Thyroid gland (tissue), 4 donors: ENCODE results near the gene SLC24A1. TPM values are rescaled to one million over a fixed set of nuclear protein-coding genes. Genes with fewer than 3 reads are reported as not detected.

Source experiments
- DNase-seq, 2 donors: peaks; one replicate each; pipeline ENCODE4 v3.0.0-alpha.2; 2019
- H3K27ac ChIP-seq, 3 donors: fragments of 200-600 bp; sonication (generic); 1 replicate in 2 of 3; 2 replicates in 1 of 3; pipeline ENCODE4 v1.5.1; 2016 to 2019; ENCODE audit warnings: mild to moderate bottlenecking in 1 of 3, moderate library complexity in 1 of 3
- H3K27me3 ChIP-seq: fragments of 200-600 bp; sonication (generic); one replicate; pipeline ENCODE4 v1.5.1; 2019
- H3K36me3 ChIP-seq, 2 donors: fragments of 200-600 bp; sonication (generic); one replicate each; pipeline ENCODE4 v1.5.1; 2016 to 2019
- H3K4me1 ChIP-seq, 2 donors: fragments of 200-600 bp; sonication (generic); one replicate each; pipeline ENCODE4 v1.5.1; 2017 to 2019
- H3K4me3 ChIP-seq, 3 donors: fragments of 200-600 bp; sonication (generic); replicated peaks in 1 of 3; 1 replicate in 2 of 3; 2 replicates in 1 of 3; pipeline ENCODE4 v1.5.1; 2016; ENCODE audit warnings: mild to moderate bottlenecking in 1 of 3
- H3K9me3 ChIP-seq: fragments of 200-600 bp; sonication (generic); one replicate; pipeline ENCODE4 v1.5.1; 2017
- CTCF ChIP-seq, 6 experiments: fragments of 200-600 bp in 3 of 6; fragments of 450-650 bp in 3 of 6; sonication (generic) in 3 of 6; IDR thresholded peaks; one replicate each; pipeline ENCODE4 v1.5.1; 2016 to 2019; ENCODE audit warnings: antibody characterized with exemption in 6 of 6, mild to moderate bottlenecking in 2 of 6, inconsistent platforms in 1 of 6, moderate library complexity in 1 of 6
- POLR2A ChIP-seq, 2 donors: fragments of 450-650 bp; IDR thresholded peaks; one replicate each; pipeline ENCODE4 v1.6.1; 2017; ENCODE audit warnings: antibody characterized with exemption in 2 of 2, mild to moderate bottlenecking in 2 of 2, moderate library complexity in 1 of 2
- WGBS, 2 donors: methylation state at CpG; one replicate each; pipeline ENCODE4 v1.1.5; 2017; 5-methylcytosine and 5-hydroxymethylcytosine counted together
- intact Hi-C: fragments of 100-400 bp; cut with DNase I; formaldehyde crosslinking; loops from one replicate; pipeline ENCODE4 v1.15.1; 2023
- total RNA-seq, 4 donors: library from RNA; depleted of rRNA; stranded (reverse); fragments of >200 nt; gene quantifications; one replicate each; pipeline ENCODE4 v1.2.3, GENCODE V29; 2016

SLC24A1 gene
- total RNA-seq, 4 donors from 2014 or later = 10.6 to 23.5 (median 13.0) TPM

- H3K9me3 ChIP-seq = no peaks in the 10 kb centered on the region
Measured at GRCh38 chr15:65646486-65646885, 24.7 kb downstream of the SLC24A1 start.

GRCh38 chr15:65650312-65651041 is 28.7 kb downstream of the SLC24A1 start:
- H3K27me3 ChIP-seq = no peaks in the 10 kb centered on the region
- no peak overlapping the region for H3K27ac ChIP-seq
- H3K36me3 ChIP-seq = no peaks in the 10 kb centered on the region
- H3K4me3 ChIP-seq = no peak overlapping the region
- DNase-seq = no peak
- no peaks in the 10 kb centered on the region for H3K9me3 ChIP-seq
- no peak for TF ChIP-seq POLR2A (IDR thresholded peaks at IDR 0.05)
- no peak for TF ChIP-seq CTCF (IDR thresholded peaks at IDR 0.05)
- intact Hi-C loops = no loop called here
- 93 to 94% methylated on average over 12 of the region's 12 CpGs for WGBS, 2 donors
- peaks cover 0 to 10% of the 10 kb centered on the region in 2 donors for H3K4me1 ChIP-seq

More at GRCh38 chr15:65646486-65646885, 24.7 kb downstream of the SLC24A1 start:
- no peak overlapping the region for H3K4me3 ChIP-seq
- TF ChIP-seq POLR2A (IDR thresholded peaks at IDR 0.05) (no peak), CTCF (IDR thresholded peaks at IDR 0.05) (no peak)
- H3K27ac ChIP-seq = no peak overlapping the region
- no peaks in the 10 kb centered on the region for H3K27me3 ChIP-seq
- H3K4me1 ChIP-seq = peaks cover 0 to 2% of the 10 kb centered on the region in 2 donors
- intact Hi-C loops = no loop called here
- WGBS, 2 donors = 91 to 93% methylated on average over 4 of the region's 4 CpGs
- H3K36me3 ChIP-seq = no peaks in the 10 kb centered on the region
- no peak for DNase-seq

GRCh38 chr15:65651042-65651322 is 29.2 kb downstream of the SLC24A1 start:
- no peak overlapping the region for H3K4me3 ChIP-seq
- no peak for DNase-seq
- TF ChIP-seq POLR2A (IDR thresholded peaks at IDR 0.05) (no peak), CTCF (IDR thresholded peaks at IDR 0.05) (no peak)
- intact Hi-C loops = no loop called here
- peak overlapping the region in 1 of 3 donors; percentile 1 for H3K27ac ChIP-seq
- no peaks in the 10 kb centered on the region for H3K36me3 ChIP-seq
- peaks cover 0 to 10% of the 10 kb centered on the region in 2 donors for H3K4me1 ChIP-seq
- H3K27me3 ChIP-seq = no peaks in the 10 kb centered on the region
- WGBS, 2 donors = 100% methylated on average over 1 of the region's 1 CpG
- H3K9me3 ChIP-seq = no peaks in the 10 kb centered on the region

GRCh38 chr15:65651831-65652749 is 30.4 kb downstream of the SLC24A1 start:
- DNase-seq = peak in 1 of 2 donors; percentile 18
- no peak for TF ChIP-seq POLR2A (IDR thresholded peaks at IDR 0.05)
- TF ChIP-seq CTCF (IDR thresholded peaks at IDR 0.05) = no peak
- intact Hi-C loops = no loop called here
- peak overlapping the region in 2 of 3 donors; percentile 1 to 4 for H3K27ac ChIP-seq
- no peaks in the 10 kb centered on the region for H3K36me3 ChIP-seq
- WGBS, 2 donors = 59 to 62% methylated on average over 11 of the region's 11 CpGs
- H3K9me3 ChIP-seq = no peaks in the 10 kb centered on the region
- no peaks in the 10 kb centered on the region for H3K27me3 ChIP-seq
- peaks cover 0 to 10% of the 10 kb centered on the region in 2 donors for H3K4me1 ChIP-seq
- no peak overlapping the region for H3K4me3 ChIP-seq

- Histone ChIP-seq H3K4me1 (peaks cover 0 to 10% of the 10 kb centered on the region in 2 donors), H3K36me3 (peaks cover 7 to 8% of the 10 kb centered on the region in 2 donors), H3K27ac (no peak overlapping the region), H3K9me3 (no peaks in the 10 kb centered on the region), H3K4me3 (no peak overlapping the region), H3K27me3 (no peaks in the 10 kb centered on the region)
- TF ChIP-seq POLR2A (IDR thresholded peaks at IDR 0.05) = no peak
- no peak for TF ChIP-seq CTCF (IDR thresholded peaks at IDR 0.05)
- intact Hi-C loops = no loop called here
- DNase-seq = no peak
Measured at GRCh38 chr15:65653341-65653740, 31.6 kb downstream of the SLC24A1 start.
